Right renal pelvis (tissue), 4 donors: ENCODE results near the gene PYGB. TPM values are rescaled to one million over a fixed set of nuclear protein-coding genes. Genes with fewer than 3 reads are reported as not detected.

Experiments used
- polyA plus RNA-seq, 4 donors: library from polyadenylated mRNA; unstranded; fragments of 120-200 nt; gene quantifications; one replicate each; pipeline ENCODE4 v1.2.1, GENCODE V29; 2013; ENCODE audit not compliant: insufficient read length in 4 of 4

PYGB gene
- polyA plus RNA-seq, 4 donors, result 43.4 to 49.5 (median 47.8) TPM

Other genes starting within 250 kb of the PYGB start
- 10 to 100 TPM; 31.0 to 36.6 (median 32.0) TPM for gene ACSS1, start 189.9 kb upstream of the PYGB start, polyA plus RNA-seq
- not detected for gene VSX1, start 165.9 kb upstream of the PYGB start, polyA plus RNA-seq
- gene ENTPD6, start 52.4 kb upstream of the PYGB start, polyA plus RNA-seq, result 10 to 100 TPM; 39.5 to 47.1 (median 41.3) TPM
- 10 to 100 TPM; 51.8 to 66.4 (median 59.3) TPM for gene ABHD12, start 142.8 kb downstream of the PYGB start, polyA plus RNA-seq
- gene GINS1, start 159.6 kb downstream of the PYGB start, polyA plus RNA-seq, result 10 to 100 TPM; 17.2 to 22.4 (median 21.0) TPM